ENCODE data around the gene TANC1.

The TANC1 gene

GRCh38 chr2:159175182-159175581, 206.7 kb downstream of the TANC1 start:
- DNase-seq: no peak

GRCh38 chr2:159175927-159176326, 207.5 kb downstream of the TANC1 start:
- no peak for DNase-seq

- no peak for DNase-seq
Measured at GRCh38 chr2:159176555-159176954, 208.1 kb downstream of the TANC1 start.

- DNase-seq: no peak
Measured at GRCh38 chr2:159177357-159177756, 208.9 kb downstream of the TANC1 start.

- no peak for DNase-seq
Measured at GRCh38 chr2:159177957-159178356, 209.5 kb downstream of the TANC1 start.

GRCh38 chr2:159179096-159179495, 210.7 kb downstream of the TANC1 start:
- DNase-seq: no peak

- no peak for DNase-seq
Measured at GRCh38 chr2:159179696-159180095, 211.3 kb downstream of the TANC1 start.

- DNase-seq: no peak
Measured at GRCh38 chr2:159183346-159183745, 214.9 kb downstream of the TANC1 start.

GRCh38 chr2:159185401-159186130, 217.1 kb downstream of the TANC1 start:
- DNase-seq: peak; percentile 74

GRCh38 chr2:159186462-159186861, 218.0 kb downstream of the TANC1 start:
- DNase-seq: no peak

- peak; percentile 17 for DNase-seq
Measured at GRCh38 chr2:159187106-159187505, 218.7 kb downstream of the TANC1 start.

GRCh38 chr2:159188449-159188848, 220.0 kb downstream of the TANC1 start:
- DNase-seq: no peak

GRCh38 chr2:159192371-159192918, 224.0 kb downstream of the TANC1 start:
- DNase-seq: no peak

GRCh38 chr2:159193791-159194190, 225.4 kb downstream of the TANC1 start:
- DNase-seq: no peak

- no peak for DNase-seq
Measured at GRCh38 chr2:159194241-159194640, 225.8 kb downstream of the TANC1 start.

- DNase-seq: no peak
Measured at GRCh38 chr2:159195697-159196096, 227.3 kb downstream of the TANC1 start.

GRCh38 chr2:159196393-159196925, 228.0 kb downstream of the TANC1 start:
- DNase-seq: no peak

GRCh38 chr2:159199236-159199635, 230.8 kb downstream of the TANC1 start:
- no peak for DNase-seq

- peak; percentile 39 for DNase-seq
Measured at GRCh38 chr2:159199761-159200465, 231.5 kb downstream of the TANC1 start.

GRCh38 chr2:159200498-159200897, 232.1 kb downstream of the TANC1 start:
- peak; percentile 32 for DNase-seq

GRCh38 chr2:159201360-159202063, 233.1 kb downstream of the TANC1 start:
- no peak for DNase-seq

- DNase-seq: peak; percentile 99
Measured at GRCh38 chr2:159202568-159203071, 234.2 kb downstream of the TANC1 start.
